Ovary (tissue), 3 donors: ENCODE measurements around the gene CAMTA1.
"Not testable (repeated sequence)": the region's sequence is repeated elsewhere in the genome, so short reads cannot be mapped to it uniquely, and the experiment has no call there.

Experiments used
- CTCF ChIP-seq, 3 donors: fragments of 450-650 bp in 2 of 3; fragments of 200-600 bp in 1 of 3; IDR thresholded peaks; one replicate each; pipeline versions ENCODE4 v1.5.1 to v1.8.0; 2016 to 2022; ENCODE audit warnings: antibody characterized with exemption in 3 of 3, mild to moderate bottlenecking in 1 of 3
- POLR2A ChIP-seq: fragments of 450-650 bp; IDR thresholded peaks from one replicate; pipeline ENCODE4 v1.6.1; 2017; ENCODE audit warnings: antibody characterized with exemption, mild to moderate bottlenecking, moderate library complexity
- donor health status: DM: no; HTN: no; CAD: no.

DNA sequence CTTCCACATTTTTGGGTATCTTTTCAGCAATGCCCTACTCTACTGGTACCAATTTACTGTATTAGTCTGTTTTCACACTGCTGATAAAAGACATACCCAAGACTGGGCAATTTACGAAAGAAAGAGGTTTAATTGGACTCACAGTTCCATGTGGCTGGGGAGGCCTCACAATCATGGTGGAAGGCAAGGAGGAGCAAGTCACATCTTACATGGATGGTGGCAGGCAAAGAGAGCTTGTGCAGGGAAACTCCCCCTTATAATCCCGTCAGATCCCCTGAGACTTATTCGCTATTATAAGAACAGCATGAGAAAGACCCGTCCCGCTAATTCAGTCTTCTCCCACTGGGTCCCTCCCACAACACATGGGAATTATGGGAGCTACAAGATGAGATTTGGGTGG, 136.3 kb downstream of the CAMTA1 start:
- TF ChIP-seq CTCF (IDR thresholded peaks at IDR 0.05); POLR2A: not testable (repeated sequence)
